C4-2B (cell line): ENCODE measurements around the gene C4orf50.

Experiments
- ZFX ChIP-seq: fragments of 450-650 bp; IDR thresholded peaks from 2 replicates; pipeline ENCODE4 v1.6.1; 2017
- TF ChIP-seq, protein P1 (sequence below): fragments of 450-650 bp; conservative IDR thresholded peaks from 2 replicates; pipeline ENCODE4 v1.5.1; 2017; ENCODE audit warnings: mild to moderate bottlenecking

DNA sequence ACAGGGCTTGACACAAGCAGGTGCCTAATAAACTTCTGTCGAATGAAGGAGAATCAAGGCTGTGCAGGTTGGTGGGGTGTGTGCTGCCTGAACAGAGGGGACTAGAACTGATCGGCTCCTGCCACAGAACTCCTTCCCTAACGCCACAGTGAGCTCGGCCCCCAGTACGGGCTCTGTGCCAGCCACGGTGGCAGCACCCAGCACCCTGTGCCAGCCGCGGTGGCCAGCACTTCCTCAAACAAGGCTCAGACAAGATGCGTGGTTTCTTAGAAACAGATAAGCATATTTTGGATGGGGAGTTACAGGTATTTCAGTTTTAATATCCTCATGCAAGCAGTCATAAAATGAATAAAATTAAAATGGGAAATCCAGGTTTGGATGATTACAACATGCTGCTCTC lies 26.0 kb upstream of the C4orf50 start:
- TF ChIP-seq, protein P1, sequence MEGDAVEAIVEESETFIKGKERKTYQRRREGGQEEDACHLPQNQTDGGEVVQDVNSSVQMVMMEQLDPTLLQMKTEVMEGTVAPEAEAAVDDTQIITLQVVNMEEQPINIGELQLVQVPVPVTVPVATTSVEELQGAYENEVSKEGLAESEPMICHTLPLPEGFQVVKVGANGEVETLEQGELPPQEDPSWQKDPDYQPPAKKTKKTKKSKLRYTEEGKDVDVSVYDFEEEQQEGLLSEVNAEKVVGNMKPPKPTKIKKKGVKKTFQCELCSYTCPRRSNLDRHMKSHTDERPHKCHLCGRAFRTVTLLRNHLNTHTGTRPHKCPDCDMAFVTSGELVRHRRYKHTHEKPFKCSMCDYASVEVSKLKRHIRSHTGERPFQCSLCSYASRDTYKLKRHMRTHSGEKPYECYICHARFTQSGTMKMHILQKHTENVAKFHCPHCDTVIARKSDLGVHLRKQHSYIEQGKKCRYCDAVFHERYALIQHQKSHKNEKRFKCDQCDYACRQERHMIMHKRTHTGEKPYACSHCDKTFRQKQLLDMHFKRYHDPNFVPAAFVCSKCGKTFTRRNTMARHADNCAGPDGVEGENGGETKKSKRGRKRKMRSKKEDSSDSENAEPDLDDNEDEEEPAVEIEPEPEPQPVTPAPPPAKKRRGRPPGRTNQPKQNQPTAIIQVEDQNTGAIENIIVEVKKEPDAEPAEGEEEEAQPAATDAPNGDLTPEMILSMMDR = no peak
- TF ChIP-seq ZFX = no peak
